ENCODE data around the gene METTL21A.

Gene METTL21A

GRCh38 chr2:207606399-207606798 is 18.8 kb downstream of the METTL21A start:
- Mint-ChIP-seq H3K4me1 (no peaks in the 10 kb centered on the region), H3K9me3 (peaks cover 9% of the 10 kb centered on the region), H3K27me3 (ENCODE audit: low read depth, poor library complexity) (no peaks in the 10 kb centered on the region), H3K27ac (no peak overlapping the region), H3K4me3 (no peak overlapping the region), H3K36me3 (ENCODE audit: low read depth) (peaks cover 58% of the 10 kb centered on the region)
- no peak for TF ChIP-seq CTCF (IDR thresholded peaks at IDR 0.05)
- no peak for DNase-seq

- Mint-ChIP-seq H3K4me3 (no peak overlapping the region), H3K27me3 (ENCODE audit: low read depth, poor library complexity) (no peaks in the 10 kb centered on the region), H3K4me1 (no peaks in the 10 kb centered on the region), H3K27ac (peak overlapping the region; percentile 53), H3K36me3 (ENCODE audit: low read depth) (peaks cover 56% of the 10 kb centered on the region), H3K9me3 (peaks cover 6% of the 10 kb centered on the region)
- no peak for TF ChIP-seq CTCF (IDR thresholded peaks at IDR 0.05)
- no peak for DNase-seq
Measured at GRCh38 chr2:207603486-207603885, 21.7 kb downstream of the METTL21A start.

GRCh38 chr2:207601774-207602173 is 23.4 kb downstream of the METTL21A start:
- no peak for DNase-seq
- no peaks in the 10 kb centered on the region for H3K9me3 Mint-ChIP-seq
- no peak for TF ChIP-seq CTCF (IDR thresholded peaks at IDR 0.05)
- H3K36me3 Mint-ChIP-seq (ENCODE audit: low read depth): peaks cover 51% of the 10 kb centered on the region
- H3K4me3 Mint-ChIP-seq: no peak overlapping the region
- no peaks in the 10 kb centered on the region for H3K4me1 Mint-ChIP-seq
- no peaks in the 10 kb centered on the region for H3K27me3 Mint-ChIP-seq (ENCODE audit: low read depth, poor library complexity)
- peak overlapping the region; percentile 57 for H3K27ac Mint-ChIP-seq

- H3K27ac Mint-ChIP-seq: no peak overlapping the region
- H3K36me3 Mint-ChIP-seq (ENCODE audit: low read depth): peaks cover 54% of the 10 kb centered on the region
- TF ChIP-seq CTCF (IDR thresholded peaks at IDR 0.05): no peak
- no peaks in the 10 kb centered on the region for H3K9me3 Mint-ChIP-seq
- no peaks in the 10 kb centered on the region for H3K27me3 Mint-ChIP-seq (ENCODE audit: low read depth, poor library complexity)
- no peak for DNase-seq
- H3K4me1 Mint-ChIP-seq: no peaks in the 10 kb centered on the region
- no peak overlapping the region for H3K4me3 Mint-ChIP-seq
Measured at GRCh38 chr2:207600231-207600630, 25.0 kb downstream of the METTL21A start.

- H3K27ac Mint-ChIP-seq: no peak overlapping the region
- H3K27me3 Mint-ChIP-seq (ENCODE audit: low read depth, poor library complexity): no peaks in the 10 kb centered on the region
- peaks cover under 1% of the 10 kb centered on the region for H3K9me3 Mint-ChIP-seq
- no peak for DNase-seq
- H3K36me3 Mint-ChIP-seq (ENCODE audit: low read depth): peaks cover 54% of the 10 kb centered on the region
- no peaks in the 10 kb centered on the region for H3K4me1 Mint-ChIP-seq
- no peak for TF ChIP-seq CTCF (IDR thresholded peaks at IDR 0.05)
- no peak overlapping the region for H3K4me3 Mint-ChIP-seq
Measured at GRCh38 chr2:207599636-207600035, 25.6 kb downstream of the METTL21A start.

GRCh38 chr2:207594731-207595130 is 30.5 kb downstream of the METTL21A start:
- DNase-seq: no peak
- Mint-ChIP-seq H3K9me3 (peaks cover 40% of the 10 kb centered on the region), H3K27ac (no peak overlapping the region), H3K27me3 (ENCODE audit: low read depth, poor library complexity) (no peaks in the 10 kb centered on the region), H3K36me3 (ENCODE audit: low read depth) (peaks cover 85% of the 10 kb centered on the region), H3K4me1 (no peaks in the 10 kb centered on the region), H3K4me3 (no peak overlapping the region)
- TF ChIP-seq CTCF (IDR thresholded peaks at IDR 0.05): no peak

Data from nephron progenitor cell (in vitro differentiated cells).